ENCODE measurements around the gene OR9Q1.

DNA sequence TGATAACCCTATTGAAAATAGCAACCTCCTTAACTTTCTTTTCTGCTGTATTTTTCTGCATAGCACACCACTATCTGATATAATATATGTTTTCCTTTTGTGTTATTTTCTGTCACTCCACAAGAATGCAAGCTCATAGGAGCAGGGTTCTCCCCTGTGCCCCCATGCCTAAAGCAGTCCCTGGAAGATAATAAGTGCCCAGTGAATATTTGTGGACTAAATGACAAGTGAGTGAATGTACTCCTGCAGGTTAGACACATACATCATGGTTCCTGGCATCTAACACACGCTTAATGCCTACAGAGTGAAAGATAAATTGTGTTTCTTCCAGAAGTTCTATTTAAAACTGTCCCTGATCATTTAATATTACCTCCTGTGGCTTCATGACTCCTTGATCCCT lies 141.3 kb downstream of the OR9Q1 start:
- TF ChIP-seq, protein P1, sequence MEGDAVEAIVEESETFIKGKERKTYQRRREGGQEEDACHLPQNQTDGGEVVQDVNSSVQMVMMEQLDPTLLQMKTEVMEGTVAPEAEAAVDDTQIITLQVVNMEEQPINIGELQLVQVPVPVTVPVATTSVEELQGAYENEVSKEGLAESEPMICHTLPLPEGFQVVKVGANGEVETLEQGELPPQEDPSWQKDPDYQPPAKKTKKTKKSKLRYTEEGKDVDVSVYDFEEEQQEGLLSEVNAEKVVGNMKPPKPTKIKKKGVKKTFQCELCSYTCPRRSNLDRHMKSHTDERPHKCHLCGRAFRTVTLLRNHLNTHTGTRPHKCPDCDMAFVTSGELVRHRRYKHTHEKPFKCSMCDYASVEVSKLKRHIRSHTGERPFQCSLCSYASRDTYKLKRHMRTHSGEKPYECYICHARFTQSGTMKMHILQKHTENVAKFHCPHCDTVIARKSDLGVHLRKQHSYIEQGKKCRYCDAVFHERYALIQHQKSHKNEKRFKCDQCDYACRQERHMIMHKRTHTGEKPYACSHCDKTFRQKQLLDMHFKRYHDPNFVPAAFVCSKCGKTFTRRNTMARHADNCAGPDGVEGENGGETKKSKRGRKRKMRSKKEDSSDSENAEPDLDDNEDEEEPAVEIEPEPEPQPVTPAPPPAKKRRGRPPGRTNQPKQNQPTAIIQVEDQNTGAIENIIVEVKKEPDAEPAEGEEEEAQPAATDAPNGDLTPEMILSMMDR (IDR thresholded peaks at IDR 0.05; ENCODE audit: control extremely low read depth in 1 of 3, insufficient read depth in 1 of 3, low read depth in 1 of 3, low read length in 3 of 3): no peak
- TF ChIP-seq SRF (IDR thresholded peaks at IDR 0.05; ENCODE audit: low read depth, low read length): no peak
- TF ChIP-seq, protein P2, sequence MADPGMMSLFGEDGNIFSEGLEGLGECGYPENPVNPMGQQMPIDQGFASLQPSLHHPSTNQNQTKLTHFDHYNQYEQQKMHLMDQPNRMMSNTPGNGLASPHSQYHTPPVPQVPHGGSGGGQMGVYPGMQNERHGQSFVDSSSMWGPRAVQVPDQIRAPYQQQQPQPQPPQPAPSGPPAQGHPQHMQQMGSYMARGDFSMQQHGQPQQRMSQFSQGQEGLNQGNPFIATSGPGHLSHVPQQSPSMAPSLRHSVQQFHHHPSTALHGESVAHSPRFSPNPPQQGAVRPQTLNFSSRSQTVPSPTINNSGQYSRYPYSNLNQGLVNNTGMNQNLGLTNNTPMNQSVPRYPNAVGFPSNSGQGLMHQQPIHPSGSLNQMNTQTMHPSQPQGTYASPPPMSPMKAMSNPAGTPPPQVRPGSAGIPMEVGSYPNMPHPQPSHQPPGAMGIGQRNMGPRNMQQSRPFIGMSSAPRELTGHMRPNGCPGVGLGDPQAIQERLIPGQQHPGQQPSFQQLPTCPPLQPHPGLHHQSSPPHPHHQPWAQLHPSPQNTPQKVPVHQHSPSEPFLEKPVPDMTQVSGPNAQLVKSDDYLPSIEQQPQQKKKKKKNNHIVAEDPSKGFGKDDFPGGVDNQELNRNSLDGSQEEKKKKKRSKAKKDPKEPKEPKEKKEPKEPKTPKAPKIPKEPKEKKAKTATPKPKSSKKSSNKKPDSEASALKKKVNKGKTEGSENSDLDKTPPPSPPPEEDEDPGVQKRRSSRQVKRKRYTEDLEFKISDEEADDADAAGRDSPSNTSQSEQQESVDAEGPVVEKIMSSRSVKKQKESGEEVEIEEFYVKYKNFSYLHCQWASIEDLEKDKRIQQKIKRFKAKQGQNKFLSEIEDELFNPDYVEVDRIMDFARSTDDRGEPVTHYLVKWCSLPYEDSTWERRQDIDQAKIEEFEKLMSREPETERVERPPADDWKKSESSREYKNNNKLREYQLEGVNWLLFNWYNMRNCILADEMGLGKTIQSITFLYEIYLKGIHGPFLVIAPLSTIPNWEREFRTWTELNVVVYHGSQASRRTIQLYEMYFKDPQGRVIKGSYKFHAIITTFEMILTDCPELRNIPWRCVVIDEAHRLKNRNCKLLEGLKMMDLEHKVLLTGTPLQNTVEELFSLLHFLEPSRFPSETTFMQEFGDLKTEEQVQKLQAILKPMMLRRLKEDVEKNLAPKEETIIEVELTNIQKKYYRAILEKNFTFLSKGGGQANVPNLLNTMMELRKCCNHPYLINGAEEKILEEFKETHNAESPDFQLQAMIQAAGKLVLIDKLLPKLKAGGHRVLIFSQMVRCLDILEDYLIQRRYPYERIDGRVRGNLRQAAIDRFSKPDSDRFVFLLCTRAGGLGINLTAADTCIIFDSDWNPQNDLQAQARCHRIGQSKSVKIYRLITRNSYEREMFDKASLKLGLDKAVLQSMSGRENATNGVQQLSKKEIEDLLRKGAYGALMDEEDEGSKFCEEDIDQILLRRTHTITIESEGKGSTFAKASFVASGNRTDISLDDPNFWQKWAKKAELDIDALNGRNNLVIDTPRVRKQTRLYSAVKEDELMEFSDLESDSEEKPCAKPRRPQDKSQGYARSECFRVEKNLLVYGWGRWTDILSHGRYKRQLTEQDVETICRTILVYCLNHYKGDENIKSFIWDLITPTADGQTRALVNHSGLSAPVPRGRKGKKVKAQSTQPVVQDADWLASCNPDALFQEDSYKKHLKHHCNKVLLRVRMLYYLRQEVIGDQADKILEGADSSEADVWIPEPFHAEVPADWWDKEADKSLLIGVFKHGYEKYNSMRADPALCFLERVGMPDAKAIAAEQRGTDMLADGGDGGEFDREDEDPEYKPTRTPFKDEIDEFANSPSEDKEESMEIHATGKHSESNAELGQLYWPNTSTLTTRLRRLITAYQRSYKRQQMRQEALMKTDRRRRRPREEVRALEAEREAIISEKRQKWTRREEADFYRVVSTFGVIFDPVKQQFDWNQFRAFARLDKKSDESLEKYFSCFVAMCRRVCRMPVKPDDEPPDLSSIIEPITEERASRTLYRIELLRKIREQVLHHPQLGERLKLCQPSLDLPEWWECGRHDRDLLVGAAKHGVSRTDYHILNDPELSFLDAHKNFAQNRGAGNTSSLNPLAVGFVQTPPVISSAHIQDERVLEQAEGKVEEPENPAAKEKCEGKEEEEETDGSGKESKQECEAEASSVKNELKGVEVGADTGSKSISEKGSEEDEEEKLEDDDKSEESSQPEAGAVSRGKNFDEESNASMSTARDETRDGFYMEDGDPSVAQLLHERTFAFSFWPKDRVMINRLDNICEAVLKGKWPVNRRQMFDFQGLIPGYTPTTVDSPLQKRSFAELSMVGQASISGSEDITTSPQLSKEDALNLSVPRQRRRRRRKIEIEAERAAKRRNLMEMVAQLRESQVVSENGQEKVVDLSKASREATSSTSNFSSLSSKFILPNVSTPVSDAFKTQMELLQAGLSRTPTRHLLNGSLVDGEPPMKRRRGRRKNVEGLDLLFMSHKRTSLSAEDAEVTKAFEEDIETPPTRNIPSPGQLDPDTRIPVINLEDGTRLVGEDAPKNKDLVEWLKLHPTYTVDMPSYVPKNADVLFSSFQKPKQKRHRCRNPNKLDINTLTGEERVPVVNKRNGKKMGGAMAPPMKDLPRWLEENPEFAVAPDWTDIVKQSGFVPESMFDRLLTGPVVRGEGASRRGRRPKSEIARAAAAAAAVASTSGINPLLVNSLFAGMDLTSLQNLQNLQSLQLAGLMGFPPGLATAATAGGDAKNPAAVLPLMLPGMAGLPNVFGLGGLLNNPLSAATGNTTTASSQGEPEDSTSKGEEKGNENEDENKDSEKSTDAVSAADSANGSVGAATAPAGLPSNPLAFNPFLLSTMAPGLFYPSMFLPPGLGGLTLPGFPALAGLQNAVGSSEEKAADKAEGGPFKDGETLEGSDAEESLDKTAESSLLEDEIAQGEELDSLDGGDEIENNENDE (IDR thresholded peaks at IDR 0.05; ENCODE audit: insufficient replicate concordance, low read length): no peak
- TF ChIP-seq CEBPB (IDR thresholded peaks at IDR 0.05; ENCODE audit: low read depth, low read length): no peak
- no peak for TF ChIP-seq NRF1 (IDR thresholded peaks at IDR 0.05; ENCODE audit: low read depth, low read length)
